ENCODE measurements around the gene BMERB1.

BMERB1 gene

DNA sequence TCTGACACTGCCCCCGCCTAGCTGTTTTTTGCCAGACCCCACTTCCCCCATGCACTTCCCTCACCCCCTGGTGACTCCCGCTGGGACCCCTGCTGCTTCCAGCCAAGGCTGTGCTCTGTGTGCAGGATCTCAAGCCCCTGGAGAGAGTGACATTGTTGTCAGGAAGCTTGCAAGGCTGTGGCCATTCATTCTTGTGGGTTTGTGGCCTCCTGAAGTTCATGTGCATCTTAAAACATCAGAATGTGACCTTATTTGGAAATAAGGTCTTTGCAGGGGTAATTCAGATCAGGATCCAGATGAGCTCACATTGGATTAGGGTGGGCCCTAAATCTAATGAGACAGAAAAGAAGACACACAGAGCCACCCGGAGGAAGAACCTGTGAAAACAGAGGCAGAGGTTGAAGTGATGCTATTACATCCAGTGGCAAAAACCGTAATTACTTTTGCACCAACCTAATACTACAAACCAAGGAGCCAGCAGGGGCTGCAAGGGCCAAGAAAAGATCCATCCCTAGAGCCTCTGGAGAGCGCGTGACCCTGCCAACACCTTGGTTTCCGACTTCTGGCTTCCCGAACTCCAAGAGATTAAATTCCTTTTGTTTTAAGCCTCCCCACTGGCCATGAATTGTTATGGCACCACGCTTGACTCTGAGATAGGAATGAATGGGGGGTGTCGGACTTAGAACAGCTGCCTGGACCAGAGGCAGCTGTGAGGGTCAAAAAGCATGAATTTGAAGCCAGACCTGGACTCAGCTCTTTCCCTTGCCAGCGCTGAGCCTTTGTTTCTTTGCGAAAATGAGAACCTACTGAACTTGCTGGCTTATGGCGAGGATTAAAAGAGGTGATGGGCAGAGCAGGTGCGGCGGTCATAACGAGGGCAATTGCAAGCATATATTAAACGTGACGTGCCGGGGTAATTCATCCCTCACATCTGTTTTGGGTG lies 75.5 kb downstream of the BMERB1 start:
- ChIA-PET POLR2A (no interaction called here), CTCF (no interaction called here)
- TF ChIP-seq, protein P1, sequence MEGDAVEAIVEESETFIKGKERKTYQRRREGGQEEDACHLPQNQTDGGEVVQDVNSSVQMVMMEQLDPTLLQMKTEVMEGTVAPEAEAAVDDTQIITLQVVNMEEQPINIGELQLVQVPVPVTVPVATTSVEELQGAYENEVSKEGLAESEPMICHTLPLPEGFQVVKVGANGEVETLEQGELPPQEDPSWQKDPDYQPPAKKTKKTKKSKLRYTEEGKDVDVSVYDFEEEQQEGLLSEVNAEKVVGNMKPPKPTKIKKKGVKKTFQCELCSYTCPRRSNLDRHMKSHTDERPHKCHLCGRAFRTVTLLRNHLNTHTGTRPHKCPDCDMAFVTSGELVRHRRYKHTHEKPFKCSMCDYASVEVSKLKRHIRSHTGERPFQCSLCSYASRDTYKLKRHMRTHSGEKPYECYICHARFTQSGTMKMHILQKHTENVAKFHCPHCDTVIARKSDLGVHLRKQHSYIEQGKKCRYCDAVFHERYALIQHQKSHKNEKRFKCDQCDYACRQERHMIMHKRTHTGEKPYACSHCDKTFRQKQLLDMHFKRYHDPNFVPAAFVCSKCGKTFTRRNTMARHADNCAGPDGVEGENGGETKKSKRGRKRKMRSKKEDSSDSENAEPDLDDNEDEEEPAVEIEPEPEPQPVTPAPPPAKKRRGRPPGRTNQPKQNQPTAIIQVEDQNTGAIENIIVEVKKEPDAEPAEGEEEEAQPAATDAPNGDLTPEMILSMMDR (IDR thresholded peaks at IDR 0.05; ENCODE audit: control extremely low read depth, extremely low read depth, low read depth, missing control alignments), result no peak
- DNase-seq (ENCODE audit: extremely low spot score), result no peak

DNA sequence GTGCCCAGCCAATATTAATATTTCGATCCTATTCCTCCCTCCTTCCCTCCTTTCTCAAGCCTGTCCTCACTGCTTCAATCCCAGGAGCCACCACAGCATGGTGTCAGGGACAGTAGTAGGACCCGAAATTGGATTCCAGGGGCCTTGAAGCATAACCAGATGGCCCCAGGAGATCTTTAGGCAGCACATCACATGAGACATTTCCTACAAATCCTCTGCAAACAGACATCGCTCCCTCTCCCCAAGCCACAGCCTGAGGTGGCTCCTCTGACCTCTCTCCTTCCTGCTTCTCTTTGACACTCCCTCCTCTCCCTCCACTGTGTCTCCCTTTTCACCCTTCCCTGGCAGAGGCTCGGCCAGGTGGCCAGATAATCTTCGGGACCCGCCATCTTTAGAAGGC lies 76.6 kb downstream of the BMERB1 start:
- CTCF ChIA-PET, result no interaction called here
- no peak for DNase-seq (ENCODE audit: extremely low spot score)
- TF ChIP-seq, protein P1 (IDR thresholded peaks at IDR 0.05; ENCODE audit: control extremely low read depth, extremely low read depth, low read depth, missing control alignments), result no peak
- POLR2A ChIA-PET, result no interaction called here

- POLR2A ChIA-PET, result no interaction called here
- CTCF ChIA-PET, result no interaction called here
- TF ChIP-seq, protein P1 (IDR thresholded peaks at IDR 0.05; ENCODE audit: control extremely low read depth, extremely low read depth, low read depth, missing control alignments), result no peak
- DNase-seq (ENCODE audit: extremely low spot score), result no peak
Measured at GRCh38 chr16:15511759-15512487, 77.5 kb downstream of the BMERB1 start.

- DNase-seq (ENCODE audit: extremely low spot score), result no peak
- CTCF ChIA-PET, result no interaction called here
- POLR2A ChIA-PET, result no interaction called here
- TF ChIP-seq, protein P1 (IDR thresholded peaks at IDR 0.05; ENCODE audit: control extremely low read depth, extremely low read depth, low read depth, missing control alignments), result no peak
Measured at GRCh38 chr16:15513156-15513555, 78.8 kb downstream of the BMERB1 start.

DNA sequence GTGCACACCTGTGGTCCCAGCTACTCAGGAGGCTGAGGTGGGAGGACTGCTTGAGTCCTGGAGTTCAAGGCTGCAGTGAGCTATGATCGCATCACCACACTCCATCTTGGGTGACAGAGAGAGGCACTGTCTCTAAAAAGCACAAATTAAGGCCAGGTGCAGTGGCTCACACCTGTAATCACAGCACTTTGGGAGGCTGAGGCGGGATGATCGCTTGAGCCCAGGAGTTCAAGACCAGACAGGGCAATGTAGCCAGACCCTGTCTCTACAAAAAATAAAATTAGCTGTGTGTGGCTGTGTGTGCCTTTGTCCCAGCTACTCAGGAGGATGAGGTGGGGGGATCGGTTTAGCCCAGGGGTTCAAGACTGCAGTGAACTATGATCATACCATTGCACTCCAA lies 81.6 kb downstream of the BMERB1 start:
- no peak for DNase-seq (ENCODE audit: extremely low spot score)
- TF ChIP-seq, protein P1 (IDR thresholded peaks at IDR 0.05; ENCODE audit: control extremely low read depth, extremely low read depth, low read depth, missing control alignments), result no peak
- POLR2A ChIA-PET, result no interaction called here
- CTCF ChIA-PET, result no interaction called here

- ChIA-PET POLR2A (no interaction called here), CTCF (no interaction called here)
- TF ChIP-seq, protein P1 (IDR thresholded peaks at IDR 0.05; ENCODE audit: control extremely low read depth, extremely low read depth, low read depth, missing control alignments), result no peak
Measured at GRCh38 chr16:15516609-15517008, 82.2 kb downstream of the BMERB1 start.

More at GRCh38 chr16:15516609-15517008, 82.2 kb downstream of the BMERB1 start:
- DNase-seq (ENCODE audit: extremely low spot score), result no peak

Measured in GM10248 (cell line).